Osteoblast (primary cell): ENCODE measurements around the gene SUV39H2. TPM values are rescaled to one million over a fixed set of nuclear protein-coding genes. Genes with fewer than 3 reads are reported as not detected.
"Not testable (repeated sequence)": the region's sequence is repeated elsewhere in the genome, so short reads cannot be mapped to it uniquely, and the experiment has no call there.

ENCODE experiments used
- DNase-seq: peaks from one replicate; pipeline ENCODE4 v3.0.0; 2011; ENCODE audit warnings: low spot score, mixed read lengths; ENCODE audit not compliant: insufficient read length; ENCODE audit errors: missing footprints
- H2AFZ ChIP-seq: 2 replicates; pipeline ENCODE4 v1.6.0; 2011; ENCODE audit warnings: mild to moderate bottlenecking, low read length
- H3K27ac ChIP-seq: 2 replicates; pipeline ENCODE4 v1.5.1; 2011; ENCODE audit warnings: mild to moderate bottlenecking, low read depth, low read length, moderate library complexity
- H3K27me3 ChIP-seq: 2 replicates; pipeline ENCODE4 v1.6.0; 2012; ENCODE audit warnings: mild to moderate bottlenecking, control low read depth, inconsistent platforms, low read length, moderate library complexity; ENCODE audit not compliant: insufficient read depth
- H3K36me3 ChIP-seq: 2 replicates; pipeline ENCODE4 v1.5.1; 2011; ENCODE audit warnings: mild to moderate bottlenecking, low read length, control low read depth, moderate library complexity; ENCODE audit not compliant: insufficient read depth
- H3K4me1 ChIP-seq: 2 replicates; pipeline ENCODE4 v1.5.1; 2011; ENCODE audit warnings: mild to moderate bottlenecking, low read length, control low read depth, moderate library complexity; ENCODE audit not compliant: insufficient read depth
- H3K4me2 ChIP-seq: 2 replicates; pipeline ENCODE4 v1.6.0; 2011; ENCODE audit warnings: mild to moderate bottlenecking, low read length; ENCODE audit not compliant: insufficient read depth
- H3K4me3 ChIP-seq: fragments of 200-600 bp; sonication (generic); 3 replicates; pipeline ENCODE4 v1.5.1; 2012; ENCODE audit warnings: mild to moderate bottlenecking, low read length, inconsistent platforms; ENCODE audit not compliant: insufficient read depth
- H3K79me2 ChIP-seq: 2 replicates; pipeline ENCODE4 v1.6.0; 2012; ENCODE audit warnings: mild to moderate bottlenecking, low read length, control low read depth, inconsistent platforms; ENCODE audit not compliant: insufficient read depth
- H3K9me3 ChIP-seq: 2 replicates; pipeline ENCODE4 v1.5.1; 2011; ENCODE audit warnings: low read depth, low read length, control low read depth
- H4K20me1 ChIP-seq: 2 replicates; pipeline ENCODE4 v1.6.0; 2012; ENCODE audit warnings: mild to moderate bottlenecking, low read length, control low read depth; ENCODE audit not compliant: insufficient read depth
- total RNA-seq: library from RNA; depleted of rRNA; stranded (reverse); fragments of >200 nt; gene quantifications from 2 replicates; pipeline ENCODE4 v1.2.3, GENCODE V29; 2012
- TF ChIP-seq, protein P1 (sequence below): IDR thresholded peaks from 2 replicates; pipeline ENCODE4 v1.5.1; 2011; ENCODE audit warnings: mild to moderate bottlenecking, low read depth, low read length, moderate library complexity; ENCODE audit errors: extremely low read depth

SUV39H2 gene
- total RNA-seq, 1 donor, result 6.9 TPM

DNA sequence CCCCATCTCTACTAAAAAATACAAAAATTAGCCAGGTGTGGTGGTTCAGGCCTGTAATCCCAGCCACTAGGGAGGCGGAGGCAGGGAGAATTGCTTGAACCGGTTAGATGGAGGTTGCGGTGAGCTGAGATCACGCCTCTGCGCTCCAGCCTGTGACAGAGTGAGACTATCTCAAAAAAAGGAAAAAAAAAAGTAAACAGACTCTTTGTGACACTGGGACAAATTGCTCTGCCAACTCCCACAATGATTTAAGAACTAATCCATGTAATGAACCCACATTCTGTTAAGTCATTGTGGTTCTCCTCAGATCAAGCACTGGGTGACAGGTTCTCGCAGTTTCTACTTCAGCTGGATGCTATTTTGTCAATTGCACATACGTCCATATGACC is 64.3 kb downstream of the SUV39H2 start:
- H3K9me3 ChIP-seq, H3K27ac ChIP-seq, H2AFZ ChIP-seq, H3K4me1 ChIP-seq, H3K27me3 ChIP-seq, DNase-seq, H4K20me1 ChIP-seq, H3K4me2 ChIP-seq, H3K4me3 ChIP-seq: not testable (repeated sequence)
- H3K79me2 ChIP-seq, result peaks cover 17% of the 10 kb centered on the region
- peaks cover 37% of the 10 kb centered on the region for H3K36me3 ChIP-seq

DNA sequence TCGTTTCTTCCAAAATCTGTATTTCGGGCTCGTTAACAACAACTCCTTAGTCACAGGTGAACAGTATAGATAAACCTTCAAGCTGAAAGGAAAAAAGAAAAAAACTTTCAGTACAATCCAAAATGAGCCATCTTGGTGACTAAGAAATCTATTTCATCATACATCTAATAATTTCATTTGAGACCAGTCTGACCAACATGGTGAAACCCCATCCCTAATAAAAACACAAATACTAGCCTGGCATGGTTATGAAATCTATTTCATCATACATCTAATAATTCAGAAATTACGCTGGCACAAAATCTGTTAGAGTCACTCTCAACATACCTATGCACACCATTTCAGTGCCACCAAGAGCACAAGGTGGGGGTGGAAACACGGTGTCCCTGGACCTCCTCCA is 66.4 kb downstream of the SUV39H2 start:
- peaks cover 37% of the 10 kb centered on the region for H3K36me3 ChIP-seq
- no peak overlapping the region for H3K27ac ChIP-seq
- no peak overlapping the region for H3K4me2 ChIP-seq
- H3K79me2 ChIP-seq, result peaks cover 38% of the 10 kb centered on the region
- no peak overlapping the region for H3K4me3 ChIP-seq
- H3K9me3 ChIP-seq, result no peaks in the 10 kb centered on the region
- H3K27me3 ChIP-seq, result no peaks in the 10 kb centered on the region
- DNase-seq, result peak; percentile 70
- no peaks in the 10 kb centered on the region for H3K4me1 ChIP-seq
- TF ChIP-seq, protein P1, sequence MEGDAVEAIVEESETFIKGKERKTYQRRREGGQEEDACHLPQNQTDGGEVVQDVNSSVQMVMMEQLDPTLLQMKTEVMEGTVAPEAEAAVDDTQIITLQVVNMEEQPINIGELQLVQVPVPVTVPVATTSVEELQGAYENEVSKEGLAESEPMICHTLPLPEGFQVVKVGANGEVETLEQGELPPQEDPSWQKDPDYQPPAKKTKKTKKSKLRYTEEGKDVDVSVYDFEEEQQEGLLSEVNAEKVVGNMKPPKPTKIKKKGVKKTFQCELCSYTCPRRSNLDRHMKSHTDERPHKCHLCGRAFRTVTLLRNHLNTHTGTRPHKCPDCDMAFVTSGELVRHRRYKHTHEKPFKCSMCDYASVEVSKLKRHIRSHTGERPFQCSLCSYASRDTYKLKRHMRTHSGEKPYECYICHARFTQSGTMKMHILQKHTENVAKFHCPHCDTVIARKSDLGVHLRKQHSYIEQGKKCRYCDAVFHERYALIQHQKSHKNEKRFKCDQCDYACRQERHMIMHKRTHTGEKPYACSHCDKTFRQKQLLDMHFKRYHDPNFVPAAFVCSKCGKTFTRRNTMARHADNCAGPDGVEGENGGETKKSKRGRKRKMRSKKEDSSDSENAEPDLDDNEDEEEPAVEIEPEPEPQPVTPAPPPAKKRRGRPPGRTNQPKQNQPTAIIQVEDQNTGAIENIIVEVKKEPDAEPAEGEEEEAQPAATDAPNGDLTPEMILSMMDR, result no peak
- no peak overlapping the region for H2AFZ ChIP-seq
- no peaks in the 10 kb centered on the region for H4K20me1 ChIP-seq

DNA sequence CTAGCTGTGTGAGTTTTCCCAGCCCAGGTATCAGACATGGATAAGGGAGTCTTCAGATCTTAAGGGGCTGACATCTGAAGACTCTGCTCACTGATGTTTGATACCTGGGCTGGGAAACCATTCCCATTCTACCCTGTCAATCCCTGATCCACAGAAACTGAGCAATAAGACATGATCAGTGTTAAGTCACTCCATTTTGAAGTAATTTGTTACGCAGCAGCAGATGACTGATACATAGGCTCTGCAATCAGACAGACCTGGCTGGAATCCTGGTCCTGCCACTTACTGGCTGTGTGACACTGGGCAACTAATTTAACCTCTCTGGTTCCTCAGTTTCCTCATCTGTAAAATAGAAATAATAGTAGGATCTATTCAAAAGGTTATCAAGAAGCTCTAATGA is 68.6 kb downstream of the SUV39H2 start:
- Histone ChIP-seq H3K4me2 (no peak overlapping the region), H3K9me3 (no peaks in the 10 kb centered on the region), H4K20me1 (peaks cover 5% of the 10 kb centered on the region), H3K4me1 (no peaks in the 10 kb centered on the region), H3K4me3 (no peak overlapping the region), H3K36me3 (peaks cover 37% of the 10 kb centered on the region), H3K79me2 (peaks cover 59% of the 10 kb centered on the region), H3K27me3 (no peaks in the 10 kb centered on the region), H3K27ac (no peak overlapping the region), H2AFZ (no peak overlapping the region)
- DNase-seq, result no peak
- TF ChIP-seq, protein P1, result no peak

DNA sequence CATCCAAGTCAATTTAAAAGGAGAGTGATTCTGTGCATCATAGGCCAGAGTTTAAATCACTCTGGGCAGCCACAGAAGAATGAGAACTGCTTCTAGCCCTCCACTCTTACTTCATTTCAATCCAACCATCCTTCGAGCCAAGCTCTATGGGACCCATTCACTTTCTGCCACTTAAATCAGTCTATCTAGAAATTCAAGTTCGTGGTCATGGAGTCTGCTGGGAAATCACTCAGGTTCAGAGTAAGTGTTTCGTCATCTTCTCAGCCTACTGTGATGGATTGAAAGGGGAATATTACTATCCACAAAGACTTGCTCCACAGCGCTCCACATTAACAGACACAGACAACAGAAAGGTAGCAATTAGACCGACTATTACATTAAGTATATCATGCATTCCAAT is 70.6 kb downstream of the SUV39H2 start:
- Histone ChIP-seq H4K20me1 (peaks cover 5% of the 10 kb centered on the region), H3K27ac (no peak overlapping the region), H3K36me3 (peaks cover 31% of the 10 kb centered on the region), H3K27me3 (no peaks in the 10 kb centered on the region), H3K9me3 (no peaks in the 10 kb centered on the region), H3K4me1 (peaks cover 10% of the 10 kb centered on the region), H3K79me2 (peaks cover 70% of the 10 kb centered on the region), H3K4me3 (no peak overlapping the region), H3K4me2 (no peak overlapping the region), H2AFZ (no peak overlapping the region)
- DNase-seq, result no peak
- TF ChIP-seq, protein P1, result no peak
